ENCODE results near the gene FMNL3. TPM values are rescaled to one million over a fixed set of nuclear protein-coding genes. Genes with fewer than 3 reads are reported as not detected.
"Not testable (repeated sequence)": the region's sequence is repeated elsewhere in the genome, so short reads cannot be mapped to it uniquely, and the experiment has no call there.

The FMNL3 gene
- total RNA-seq, 1 donor from 2014 or later: 84.3 TPM

- Mint-ChIP-seq H3K36me3 (ENCODE audit: low read depth) (peaks cover 4% of the 10 kb centered on the region), H3K4me3 (no peak overlapping the region), H3K27me3 (no peaks in the 10 kb centered on the region), H3K4me1 (no peaks in the 10 kb centered on the region), H3K27ac (no peak overlapping the region), H3K9me3 (peaks cover 2% of the 10 kb centered on the region)
- DNase-seq (no peak), ATAC-seq (ENCODE audit: low read depth) (no peak)
- intact Hi-C loops (cut with micrococcal nuclease): no loop called here
- ChIA-PET CTCF (no interaction called here), POLR2A (interaction anchor here (0.8 kb wide), 1 partner anchor 12 kb away, joined by 4 read pairs; no protein-coding TSS in a partner anchor)
- no peak for TF ChIP-seq CTCF (IDR thresholded peaks at IDR 0.05)
Observed at GRCh38 chr12:49609875-49610154, 97.4 kb downstream of the FMNL3 start.

- H3K27me3 Mint-ChIP-seq: no peaks in the 10 kb centered on the region
- H3K9me3 Mint-ChIP-seq: peaks cover 2% of the 10 kb centered on the region
- no peaks in the 10 kb centered on the region for H3K4me1 Mint-ChIP-seq
- TF ChIP-seq CTCF (IDR thresholded peaks at IDR 0.05): no peak
- intact Hi-C loops (cut with micrococcal nuclease): no loop called here
- peaks cover 4% of the 10 kb centered on the region for H3K36me3 Mint-ChIP-seq (ENCODE audit: low read depth)
- ATAC-seq (ENCODE audit: low read depth): no peak
- POLR2A ChIA-PET: interaction anchor here (0.8 kb wide), 1 partner anchor 13 kb away, joined by 4 read pairs; no protein-coding TSS in a partner anchor
- CTCF ChIA-PET: no interaction called here
- no peak overlapping the region for H3K4me3 Mint-ChIP-seq
- H3K27ac Mint-ChIP-seq: no peak overlapping the region
- no peak for DNase-seq
Observed at GRCh38 chr12:49609059-49609874, 97.9 kb downstream of the FMNL3 start.

DNA sequence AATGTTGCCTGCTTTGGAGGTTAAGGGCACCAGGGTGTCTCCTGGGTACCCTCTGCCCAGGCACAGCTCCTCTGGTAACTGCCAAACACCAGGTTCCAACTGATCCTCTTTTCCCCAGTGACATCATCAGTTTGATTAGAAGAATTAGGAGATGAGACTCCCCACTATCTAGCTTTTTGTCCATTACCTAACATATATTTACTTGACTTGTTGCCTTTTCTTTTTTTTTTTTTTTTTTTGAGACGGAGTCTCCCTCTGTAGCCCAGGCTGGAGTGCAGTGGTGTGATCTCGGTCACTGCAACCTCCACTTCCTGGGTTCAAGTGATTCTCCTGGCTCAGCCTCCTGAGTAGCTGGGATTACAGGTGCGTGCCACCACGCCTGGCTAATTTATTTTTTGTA is 101.7 kb downstream of the FMNL3 start, which contains the start of gene FAM186B:
FAM186B (minus strand) TSS at position 101 of the 400 bp plus-strand sequence. CDS start 162 bp downstream, outside the sequence.
- H3K9me3 Mint-ChIP-seq; H3K36me3 Mint-ChIP-seq (ENCODE audit: low read depth); DNase-seq; H3K27me3 Mint-ChIP-seq; intact Hi-C loops (cut with micrococcal nuclease); CTCF ChIA-PET; H3K4me1 Mint-ChIP-seq; H3K4me3 Mint-ChIP-seq; H3K27ac Mint-ChIP-seq; ATAC-seq (ENCODE audit: low read depth); POLR2A ChIA-PET: not testable (repeated sequence)

GRCh38 chr12:49604856-49605255 is 102.3 kb downstream of the FMNL3 start:
- peaks cover under 1% of the 10 kb centered on the region for H3K36me3 Mint-ChIP-seq (ENCODE audit: low read depth)
- CTCF ChIA-PET: no interaction called here
- intact Hi-C loops (cut with micrococcal nuclease): no loop called here
- H3K4me1 Mint-ChIP-seq: no peaks in the 10 kb centered on the region
- H3K4me3 Mint-ChIP-seq: no peak overlapping the region
- DNase-seq (no peak), ATAC-seq (ENCODE audit: low read depth) (no peak)
- no peak for TF ChIP-seq CTCF (IDR thresholded peaks at IDR 0.05)
- no peaks in the 10 kb centered on the region for H3K9me3 Mint-ChIP-seq
- H3K27ac Mint-ChIP-seq: no peak overlapping the region
- H3K27me3 Mint-ChIP-seq: no peaks in the 10 kb centered on the region
- POLR2A ChIA-PET: no interaction called here

- CTCF ChIA-PET: no interaction called here
- Mint-ChIP-seq H3K27ac (no peak overlapping the region), H3K4me3 (no peak overlapping the region), H3K27me3 (no peaks in the 10 kb centered on the region), H3K9me3 (no peaks in the 10 kb centered on the region), H3K36me3 (ENCODE audit: low read depth) (no peaks in the 10 kb centered on the region), H3K4me1 (no peaks in the 10 kb centered on the region)
- no peak for ATAC-seq (ENCODE audit: low read depth)
- POLR2A ChIA-PET: interaction anchor here (0.6 kb wide), 1 partner anchor 32 kb away, joined by 3 read pairs; no protein-coding TSS in a partner anchor
- TF ChIP-seq CTCF (IDR thresholded peaks at IDR 0.05): no peak
- DNase-seq: no peak
- intact Hi-C loops (cut with micrococcal nuclease): no loop called here
Observed at GRCh38 chr12:49603721-49604120, 103.5 kb downstream of the FMNL3 start.

All from activated B cell treated with CpG ODN at 0.5 μM for 24 hours (primary cell).